GM08714 (cell line): ENCODE results near the gene TBC1D22B.
A peak's percentile ranks its signal among the peaks of the same experiment; 100 is the strongest.

Experiments
- H3K4me3 ChIP-seq: fragments of 200-500 bp; sonication (Bioruptor generic); 2 replicates; pipeline ENCODE4 v1.5.1; 2014; ENCODE audit warnings: mild to moderate bottlenecking, low read length, inconsistent platforms
- ZNF274 ChIP-seq: IDR thresholded peaks from 2 replicates; pipeline ENCODE4 v1.6.1; 2012; ENCODE audit warnings: mild to moderate bottlenecking, low read depth, low read length

Gene TBC1D22B

GRCh38 chr6:37272834-37273566, 15.4 kb downstream of the TBC1D22B start:
- 0 out of 2 replicates have a peak overlapping the region, but pooled peaks have one; percentile 17 for H3K4me3 ChIP-seq
- TF ChIP-seq ZNF274, result no peak

GRCh38 chr6:37273690-37274089, 16.1 kb downstream of the TBC1D22B start:
- no peak overlapping the region for H3K4me3 ChIP-seq
- TF ChIP-seq ZNF274, result no peak

GRCh38 chr6:37275350-37275749, 17.8 kb downstream of the TBC1D22B start:
- no peak for TF ChIP-seq ZNF274
- H3K4me3 ChIP-seq, result no peak overlapping the region

GRCh38 chr6:37277001-37277409, 19.4 kb downstream of the TBC1D22B start:
- TF ChIP-seq ZNF274, result no peak
- H3K4me3 ChIP-seq, result peak overlapping the region; percentile 15; the same call in 1 of the 2 replicates

- no peak overlapping the region; the same call in 1 of the 2 replicates for H3K4me3 ChIP-seq
- TF ChIP-seq ZNF274, result no peak
Observed at GRCh38 chr6:37279366-37280134, 22.0 kb downstream of the TBC1D22B start.

- no peak overlapping the region; the same call in 1 of the 2 replicates for H3K4me3 ChIP-seq
- no peak for TF ChIP-seq ZNF274
Observed at GRCh38 chr6:37280162-37280887, 22.8 kb downstream of the TBC1D22B start.

GRCh38 chr6:37282371-37282770, 24.8 kb downstream of the TBC1D22B start:
- no peak overlapping the region for H3K4me3 ChIP-seq
- no peak for TF ChIP-seq ZNF274

- no peak overlapping the region; the same call in 1 of the 2 replicates for H3K4me3 ChIP-seq
- no peak for TF ChIP-seq ZNF274
Observed at GRCh38 chr6:37283268-37283667, 25.7 kb downstream of the TBC1D22B start.

- TF ChIP-seq ZNF274, result no peak
- peak overlapping the region; percentile 12; the same call in 1 of the 2 replicates for H3K4me3 ChIP-seq
Observed at GRCh38 chr6:37283671-37284151, 26.1 kb downstream of the TBC1D22B start.

GRCh38 chr6:37284781-37285180, 27.2 kb downstream of the TBC1D22B start:
- H3K4me3 ChIP-seq, result no peak overlapping the region; the same call in 1 of the 2 replicates
- TF ChIP-seq ZNF274, result no peak

- TF ChIP-seq ZNF274, result no peak
- no peak overlapping the region for H3K4me3 ChIP-seq
Observed at GRCh38 chr6:37285861-37286311, 28.3 kb downstream of the TBC1D22B start.

- no peak for TF ChIP-seq ZNF274
- H3K4me3 ChIP-seq, result no peak overlapping the region
Observed at GRCh38 chr6:37287519-37288157, 30.1 kb downstream of the TBC1D22B start.

- no peak for TF ChIP-seq ZNF274
- H3K4me3 ChIP-seq, result no peak overlapping the region; the same call in 1 of the 2 replicates
Observed at GRCh38 chr6:37288247-37288646, 30.7 kb downstream of the TBC1D22B start.
